Endothelial cell (in vitro differentiated cells): ENCODE data around the gene ARHGAP1. TPM values are rescaled to one million over a fixed set of nuclear protein-coding genes. Genes with fewer than 3 reads are reported as not detected.
"Not testable (repeated sequence)": the region's sequence is repeated elsewhere in the genome, so short reads cannot be mapped to it uniquely, and the experiment has no call there.

ENCODE experiments used
- DNase-seq: peaks from one replicate; pipeline ENCODE4 v3.0.0; 2021; ENCODE audit warnings: low spot score
- H3K27ac Mint-ChIP-seq: one replicate; pipeline ENCODE4 v1.8.0; 2021; ENCODE audit warnings: mixed read lengths, inconsistent platforms; ENCODE audit not compliant: unreplicated experiment
- H3K27me3 Mint-ChIP-seq: one replicate; pipeline ENCODE4 v1.8.0; 2021; ENCODE audit warnings: mild to moderate bottlenecking, moderate library complexity, mixed read lengths, inconsistent platforms; ENCODE audit not compliant: unreplicated experiment
- H3K36me3 Mint-ChIP-seq: one replicate; pipeline ENCODE4 v1.8.0; 2021; ENCODE audit warnings: mild to moderate bottlenecking, low read depth, mixed read lengths, inconsistent platforms; ENCODE audit not compliant: unreplicated experiment
- H3K4me1 Mint-ChIP-seq: one replicate; pipeline ENCODE4 v1.8.0; 2021; ENCODE audit warnings: mild to moderate bottlenecking, mixed read lengths, inconsistent platforms; ENCODE audit not compliant: unreplicated experiment
- H3K4me3 Mint-ChIP-seq: one replicate; pipeline ENCODE4 v1.8.0; 2021; ENCODE audit warnings: mild to moderate bottlenecking, mixed read lengths, inconsistent platforms; ENCODE audit not compliant: unreplicated experiment
- H3K9me3 Mint-ChIP-seq: one replicate; pipeline ENCODE4 v1.8.0; 2021; ENCODE audit warnings: mixed read lengths, inconsistent platforms; ENCODE audit not compliant: unreplicated experiment
- CTCF ChIP-seq: fragments of 200-600 bp; sonication (generic); IDR thresholded peaks from one replicate; pipeline ENCODE4 v1.5.0; 2021; ENCODE audit warnings: antibody characterized with exemption; ENCODE audit not compliant: unreplicated experiment
- total RNA-seq: library from RNA; stranded (reverse); fragmentation: NEBNext Ultra II Directional; extraction: Animal tissue kit (Norgen Biotek cat#: 25700); gene quantifications from one replicate; pipeline ENCODE4 v1.2.1, GENCODE V29; 2021; ENCODE audit not compliant: unreplicated experiment

ARHGAP1 gene
- total RNA-seq, 1 donor from 2014 or later = 69.5 TPM

DNA sequence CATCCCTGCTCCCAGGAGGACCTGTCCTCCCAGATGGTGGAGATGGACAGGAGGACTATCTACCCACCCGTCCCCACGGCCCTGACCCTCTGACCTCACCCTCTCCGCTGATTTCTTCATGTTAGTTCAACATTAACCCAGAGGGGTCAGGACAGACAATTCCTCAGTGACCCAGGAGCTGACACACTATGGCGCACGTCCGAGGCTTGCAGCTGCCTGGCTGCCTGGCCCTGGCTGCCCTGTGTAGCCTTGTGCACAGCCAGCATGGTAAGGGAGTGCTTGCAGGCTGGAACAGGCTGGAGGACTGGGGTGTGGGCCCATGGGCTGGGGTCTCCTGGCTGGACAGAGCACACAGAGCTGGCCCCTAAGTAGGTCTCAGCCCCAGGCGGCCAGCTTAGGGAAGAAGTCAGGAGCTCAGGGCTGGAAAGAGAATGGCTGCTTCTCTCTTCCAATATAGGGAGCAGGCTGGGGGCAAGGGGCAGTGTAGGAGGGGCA lies 18.7 kb upstream of the ARHGAP1 start, which contains the start of gene F2:
F2 (plus strand) TSS at position 166 of the 495 bp plus-strand sequence; CDS start at position 189, 23 bp downstream.
- no peak within 1 kb of the TSS for H3K4me3 Mint-ChIP-seq
- peaks cover 25% of the 10 kb centered on the region for H3K4me1 Mint-ChIP-seq
- no peak for TF ChIP-seq CTCF
- H3K9me3 Mint-ChIP-seq = no peaks in the 10 kb centered on the region
- H3K27me3 Mint-ChIP-seq = peaks cover 7% of the 10 kb centered on the region
- no peak for DNase-seq
- peaks cover 8% of the 10 kb centered on the region for H3K36me3 Mint-ChIP-seq
- H3K27ac Mint-ChIP-seq = no peak within 1 kb of the TSS

DNA sequence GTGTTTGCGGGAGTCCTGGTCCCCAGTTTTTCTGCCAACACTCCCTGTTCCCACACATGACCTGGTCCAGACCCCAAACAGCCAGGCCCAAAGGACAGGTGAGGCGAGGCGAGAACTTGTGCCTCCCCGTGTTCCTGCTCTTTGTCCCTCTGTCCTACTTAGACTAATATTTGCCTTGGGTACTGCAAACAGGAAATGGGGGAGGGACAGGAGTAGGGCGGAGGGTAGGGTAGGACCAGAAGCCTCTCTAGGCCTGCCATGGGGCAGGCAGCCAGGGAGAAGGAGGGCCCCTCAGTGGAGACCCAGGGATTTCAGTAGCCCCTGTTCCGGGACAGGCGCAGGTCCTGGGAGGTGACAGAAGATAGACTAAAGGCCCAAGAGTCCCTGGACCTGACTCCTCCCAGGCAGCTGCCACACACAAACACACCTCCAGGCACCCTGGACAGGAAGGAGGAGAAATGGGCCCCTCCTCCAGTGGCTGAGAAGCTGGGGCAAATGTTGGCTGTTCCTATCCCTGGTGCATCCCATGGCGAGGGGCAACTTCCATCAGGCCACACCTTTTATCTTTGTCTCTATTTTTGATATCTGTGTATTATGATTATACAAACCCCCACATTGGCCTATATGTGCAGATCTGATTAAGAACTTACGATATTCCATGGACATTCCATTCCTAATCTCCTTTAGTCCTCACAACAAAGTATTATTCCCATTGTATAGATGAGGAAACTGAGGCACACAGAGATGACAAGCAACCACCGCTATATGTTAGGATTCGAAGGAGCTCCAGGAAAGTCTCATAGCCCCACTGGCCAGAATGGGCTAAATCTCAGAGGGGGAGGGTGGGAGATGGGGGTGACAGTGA lies 18.0 kb upstream of the ARHGAP1 start:
- Mint-ChIP-seq H3K36me3 (peaks cover 8% of the 10 kb centered on the region), H3K27me3 (peaks cover 7% of the 10 kb centered on the region), H3K4me3 (no peak overlapping the region), H3K9me3 (no peaks in the 10 kb centered on the region), H3K27ac (no peak overlapping the region), H3K4me1 (peaks cover 25% of the 10 kb centered on the region)
- DNase-seq = no peak
- TF ChIP-seq CTCF = no peak

GRCh38 chr11:46717825-46718154 lies 17.4 kb upstream of the ARHGAP1 start:
- H3K36me3 Mint-ChIP-seq, H3K9me3 Mint-ChIP-seq, H3K27ac Mint-ChIP-seq, H3K27me3 Mint-ChIP-seq, DNase-seq, H3K4me3 Mint-ChIP-seq: not testable (repeated sequence)
- H3K4me1 Mint-ChIP-seq = peaks cover 22% of the 10 kb centered on the region

DNA sequence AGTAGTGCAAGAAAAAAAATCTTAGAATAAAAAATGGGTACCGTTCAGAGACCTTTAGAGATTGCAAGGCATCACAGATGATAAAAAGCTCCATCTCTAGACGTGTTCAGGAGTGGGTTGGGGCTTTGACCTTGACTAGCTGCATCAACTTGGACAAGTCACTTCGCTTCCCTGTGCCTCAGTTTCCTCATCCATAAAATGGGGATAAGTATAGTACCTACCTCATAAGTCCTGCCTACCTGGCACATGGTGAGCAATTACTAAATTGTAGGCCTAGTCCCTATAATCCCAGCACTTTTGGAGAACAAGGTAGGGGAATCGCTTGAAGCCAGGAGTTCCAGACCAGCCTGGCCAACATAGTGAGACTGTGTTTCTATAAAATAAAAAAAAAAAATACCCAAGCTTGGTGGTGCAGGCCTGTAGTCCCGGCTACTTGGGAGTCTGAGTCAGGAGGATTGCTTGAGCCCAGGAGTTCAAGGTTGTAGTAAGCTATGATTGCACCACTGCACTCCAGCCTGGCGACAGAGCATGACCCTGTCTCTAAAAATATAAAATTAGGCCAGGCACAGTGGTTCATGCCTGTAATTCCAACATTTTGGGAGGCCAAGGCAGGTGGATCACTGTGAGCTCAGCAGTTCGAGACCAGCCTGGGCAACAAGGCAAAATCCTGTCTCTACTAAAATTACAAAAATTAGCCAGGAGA lies 12.6 kb upstream of the ARHGAP1 start:
- no peak for DNase-seq
- H3K27me3 Mint-ChIP-seq = no peaks in the 10 kb centered on the region
- H3K27ac Mint-ChIP-seq = no peak overlapping the region
- no peak overlapping the region for H3K4me3 Mint-ChIP-seq
- no peaks in the 10 kb centered on the region for H3K9me3 Mint-ChIP-seq
- peaks cover under 1% of the 10 kb centered on the region for H3K4me1 Mint-ChIP-seq
- H3K36me3 Mint-ChIP-seq = no peaks in the 10 kb centered on the region
- no peak for TF ChIP-seq CTCF

- Mint-ChIP-seq H3K4me3 (no peak overlapping the region), H3K9me3 (no peaks in the 10 kb centered on the region)
Measured at GRCh38 chr11:46711303-46711702, 10.9 kb upstream of the ARHGAP1 start.

More at GRCh38 chr11:46711303-46711702, 10.9 kb upstream of the ARHGAP1 start:
- no peak for TF ChIP-seq CTCF
- H3K27ac Mint-ChIP-seq = no peak overlapping the region
- no peak for DNase-seq
- peaks cover 15% of the 10 kb centered on the region for H3K36me3 Mint-ChIP-seq
- H3K4me1 Mint-ChIP-seq = peaks cover 2% of the 10 kb centered on the region
- no peaks in the 10 kb centered on the region for H3K27me3 Mint-ChIP-seq
